Measurements from ENCODE around the gene MSL3. TPM values are rescaled to one million over a fixed set of nuclear protein-coding genes. Genes with fewer than 3 reads are reported as not detected.

MSL3 gene
- total RNA-seq, 1 donor from 2014 or later, result 29.2 TPM

DNA sequence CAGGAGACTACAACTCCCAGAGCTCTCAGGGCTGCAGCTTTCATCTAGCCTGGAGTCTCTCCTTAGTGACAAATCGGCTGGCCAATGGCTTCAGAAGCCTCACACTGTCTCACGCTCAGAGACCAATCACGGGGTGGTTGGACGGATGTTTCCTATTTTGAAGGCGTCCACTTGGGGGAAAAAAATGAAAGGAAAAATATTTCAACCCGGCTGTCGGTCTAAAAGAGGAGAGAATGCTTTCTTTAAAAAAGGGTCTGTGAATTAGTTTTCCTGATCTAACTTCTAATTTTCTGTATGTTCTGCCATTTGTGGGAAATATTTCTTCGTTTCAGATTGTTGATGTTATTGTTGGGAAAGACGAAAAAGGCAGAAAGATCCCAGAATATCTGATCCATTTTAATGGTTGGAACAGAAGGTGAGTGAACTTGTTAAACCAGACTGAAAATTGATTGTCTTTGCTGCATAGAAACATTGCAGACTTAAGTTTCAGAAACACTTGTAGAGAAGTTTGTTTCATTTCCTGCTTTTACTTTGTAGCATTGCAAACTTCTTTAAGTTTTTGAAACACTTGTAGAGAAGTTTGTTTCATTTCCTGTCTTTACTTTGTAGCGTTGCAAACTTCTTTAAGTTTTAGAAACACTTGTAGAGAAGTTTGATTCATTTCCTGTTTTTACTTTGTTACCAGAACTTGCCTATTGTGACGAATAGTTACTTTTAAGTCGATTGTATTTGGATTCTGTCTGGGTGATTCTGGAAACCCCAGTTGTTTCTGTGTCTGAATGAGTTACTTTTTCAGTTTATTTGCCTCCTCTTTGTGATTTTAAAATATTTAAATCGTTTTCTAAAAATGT, 1.6 kb downstream of the MSL3 start:
- Mint-ChIP-seq H3K36me3 (ENCODE audit: low read depth) (peaks cover 10% of the 10 kb centered on the region), H3K27me3 (ENCODE audit: low read depth) (peaks cover 5% of the 10 kb centered on the region), H3K9me3 (no peaks in the 10 kb centered on the region)

DNA sequence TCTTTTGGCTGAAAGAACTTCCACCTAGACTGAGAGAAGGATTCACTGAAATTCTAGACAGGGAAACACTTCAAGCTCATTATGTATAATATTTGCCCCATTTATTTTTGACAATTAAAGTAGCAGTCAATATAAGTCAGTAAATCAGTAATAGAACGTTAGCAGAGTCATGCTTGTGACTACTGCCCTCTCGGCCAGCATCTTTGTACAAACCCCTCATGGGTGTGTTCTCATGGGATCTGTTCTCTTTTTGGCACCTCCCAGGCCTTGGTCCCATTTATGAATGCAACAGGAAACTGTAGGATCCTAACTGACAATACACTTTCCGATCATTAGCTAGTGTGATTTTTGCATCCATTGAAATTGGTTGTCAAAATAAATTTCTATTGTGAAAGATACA, 2.9 kb downstream of the MSL3 start:
- H3K9me3 Mint-ChIP-seq, result no peaks in the 10 kb centered on the region
- peak overlapping the region; percentile 28 for H3K4me3 Mint-ChIP-seq
- TF ChIP-seq, protein P1, sequence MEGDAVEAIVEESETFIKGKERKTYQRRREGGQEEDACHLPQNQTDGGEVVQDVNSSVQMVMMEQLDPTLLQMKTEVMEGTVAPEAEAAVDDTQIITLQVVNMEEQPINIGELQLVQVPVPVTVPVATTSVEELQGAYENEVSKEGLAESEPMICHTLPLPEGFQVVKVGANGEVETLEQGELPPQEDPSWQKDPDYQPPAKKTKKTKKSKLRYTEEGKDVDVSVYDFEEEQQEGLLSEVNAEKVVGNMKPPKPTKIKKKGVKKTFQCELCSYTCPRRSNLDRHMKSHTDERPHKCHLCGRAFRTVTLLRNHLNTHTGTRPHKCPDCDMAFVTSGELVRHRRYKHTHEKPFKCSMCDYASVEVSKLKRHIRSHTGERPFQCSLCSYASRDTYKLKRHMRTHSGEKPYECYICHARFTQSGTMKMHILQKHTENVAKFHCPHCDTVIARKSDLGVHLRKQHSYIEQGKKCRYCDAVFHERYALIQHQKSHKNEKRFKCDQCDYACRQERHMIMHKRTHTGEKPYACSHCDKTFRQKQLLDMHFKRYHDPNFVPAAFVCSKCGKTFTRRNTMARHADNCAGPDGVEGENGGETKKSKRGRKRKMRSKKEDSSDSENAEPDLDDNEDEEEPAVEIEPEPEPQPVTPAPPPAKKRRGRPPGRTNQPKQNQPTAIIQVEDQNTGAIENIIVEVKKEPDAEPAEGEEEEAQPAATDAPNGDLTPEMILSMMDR (conservative IDR thresholded peaks at IDR 0.05), result no peak
- H3K27me3 Mint-ChIP-seq (ENCODE audit: low read depth), result peaks cover 2% of the 10 kb centered on the region
- DNase-seq (ENCODE audit: low read depth, low spot score), result no peak
- H3K36me3 Mint-ChIP-seq (ENCODE audit: low read depth), result peaks cover 12% of the 10 kb centered on the region
- peaks cover 12% of the 10 kb centered on the region for H3K4me1 Mint-ChIP-seq
- no peak overlapping the region for H3K27ac Mint-ChIP-seq (ENCODE audit: unreplicated experiment)

More for the DNA sequence above, 1.6 kb downstream of the MSL3 start:
- no peak overlapping the region for H3K27ac Mint-ChIP-seq (ENCODE audit: unreplicated experiment)
- TF ChIP-seq, protein P1 (conservative IDR thresholded peaks at IDR 0.05), result no peak
- H3K4me1 Mint-ChIP-seq, result peaks cover 12% of the 10 kb centered on the region
- peak; percentile 46 for DNase-seq (ENCODE audit: low read depth, low spot score)
- peak overlapping the region; percentile 98 for H3K4me3 Mint-ChIP-seq

DNA sequence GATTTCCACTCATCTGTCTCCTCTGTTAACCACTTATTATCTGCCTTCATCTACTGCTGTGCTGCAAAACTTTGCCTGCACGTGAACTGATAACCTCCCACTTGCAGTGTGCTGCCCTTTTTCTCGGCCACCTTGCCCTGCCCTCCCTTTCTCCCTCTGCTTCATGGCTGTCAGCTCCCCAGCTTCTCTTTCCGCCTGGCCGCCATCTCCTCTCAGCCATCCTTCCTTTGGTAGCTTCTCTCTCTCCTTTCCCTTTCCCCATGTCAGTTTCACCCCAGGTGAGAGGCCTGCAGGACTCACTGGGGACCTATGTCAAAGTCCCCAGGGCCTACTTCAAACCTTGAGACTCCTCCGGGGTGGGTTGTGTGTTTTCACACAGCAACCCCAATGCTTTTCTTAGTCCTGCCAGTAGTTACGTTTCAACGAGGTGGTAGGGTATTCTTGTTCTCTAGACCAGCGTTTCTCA, 6.6 kb downstream of the MSL3 start:
- Mint-ChIP-seq H3K27ac (ENCODE audit: unreplicated experiment) (peak overlapping the region; percentile 39), H3K9me3 (no peaks in the 10 kb centered on the region), H3K36me3 (ENCODE audit: low read depth) (peaks cover 10% of the 10 kb centered on the region), H3K4me3 (no peak overlapping the region), H3K27me3 (ENCODE audit: low read depth) (no peaks in the 10 kb centered on the region), H3K4me1 (peaks cover under 1% of the 10 kb centered on the region)
- TF ChIP-seq, protein P1 (conservative IDR thresholded peaks at IDR 0.05), result no peak
- no peak for DNase-seq (ENCODE audit: low read depth, low spot score)

DNA sequence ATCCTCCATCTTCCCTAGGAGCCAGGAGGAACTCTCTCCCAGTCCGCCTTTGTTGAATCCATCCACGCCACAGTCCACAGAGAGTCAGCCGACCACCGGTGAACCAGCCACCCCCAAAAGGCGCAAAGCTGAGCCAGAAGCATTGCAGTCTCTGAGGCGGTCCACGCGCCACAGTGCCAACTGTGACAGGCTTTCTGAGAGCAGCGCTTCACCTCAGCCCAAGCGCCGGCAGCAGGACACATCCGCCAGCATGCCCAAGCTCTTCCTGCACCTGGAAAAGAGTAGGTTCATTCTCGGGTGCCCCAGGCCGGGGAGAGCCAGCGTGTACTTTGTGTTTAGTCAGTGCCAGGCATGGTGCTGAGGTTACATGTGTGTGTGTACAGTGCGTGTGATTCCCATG, 7.4 kb downstream of the MSL3 start:
- no peak for DNase-seq (ENCODE audit: low read depth, low spot score)
- TF ChIP-seq, protein P1 (conservative IDR thresholded peaks at IDR 0.05), result no peak
- no peak overlapping the region for H3K27ac Mint-ChIP-seq (ENCODE audit: unreplicated experiment)
- H3K4me1 Mint-ChIP-seq, result no peaks in the 10 kb centered on the region
- no peaks in the 10 kb centered on the region for H3K9me3 Mint-ChIP-seq
- no peaks in the 10 kb centered on the region for H3K27me3 Mint-ChIP-seq (ENCODE audit: low read depth)
- no peak overlapping the region for H3K4me3 Mint-ChIP-seq
- H3K36me3 Mint-ChIP-seq (ENCODE audit: low read depth), result peaks cover 10% of the 10 kb centered on the region

DNA sequence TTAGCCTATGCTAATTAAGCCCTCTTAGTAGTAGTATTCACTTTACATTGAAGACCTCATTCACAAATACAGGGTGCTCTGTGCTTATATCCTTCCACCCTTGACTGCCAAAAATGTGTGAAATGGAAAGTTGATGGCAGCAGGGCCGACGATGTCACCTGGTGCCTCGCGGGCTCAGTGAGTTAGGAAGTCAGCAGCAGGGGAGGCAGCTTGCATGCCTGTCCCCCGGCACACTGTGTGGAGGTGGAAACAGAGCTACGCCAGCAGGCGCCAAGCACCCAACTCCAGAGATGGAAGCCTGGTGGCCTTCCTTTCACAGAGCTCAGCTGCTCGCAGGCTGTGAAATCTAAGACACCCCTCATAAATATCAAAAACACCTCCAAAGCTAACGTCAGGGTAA, 8.4 kb downstream of the MSL3 start:
- H3K9me3 Mint-ChIP-seq, result no peaks in the 10 kb centered on the region
- H3K4me3 Mint-ChIP-seq, result no peak overlapping the region
- no peaks in the 10 kb centered on the region for H3K27me3 Mint-ChIP-seq (ENCODE audit: low read depth)
- TF ChIP-seq, protein P1 (conservative IDR thresholded peaks at IDR 0.05), result no peak
- no peak for DNase-seq (ENCODE audit: low read depth, low spot score)
- H3K27ac Mint-ChIP-seq (ENCODE audit: unreplicated experiment), result no peak overlapping the region
- peaks cover 7% of the 10 kb centered on the region for H3K36me3 Mint-ChIP-seq (ENCODE audit: low read depth)
- H3K4me1 Mint-ChIP-seq, result no peaks in the 10 kb centered on the region
